ENCODE measurements around the gene CPPED1.

DNA sequence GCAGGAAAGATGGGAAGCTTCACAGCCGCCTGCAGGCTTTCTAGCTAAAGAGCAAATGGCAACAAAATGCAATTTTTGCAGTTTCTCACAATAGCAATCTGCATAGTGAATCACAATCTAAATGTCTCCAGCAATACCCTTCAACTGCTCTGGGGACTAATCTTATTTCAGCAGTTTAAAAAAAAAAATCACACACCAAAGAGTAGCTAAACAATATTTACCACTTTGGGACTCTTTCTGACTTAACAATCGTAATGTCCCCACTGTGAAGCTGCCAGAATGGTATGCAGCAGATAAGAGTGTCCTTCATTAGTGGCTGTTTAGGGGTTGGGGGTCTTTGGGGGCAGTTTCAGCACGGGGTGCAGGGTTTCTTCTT lies 9.8 kb downstream of the CPPED1 start:
- TF ChIP-seq, protein P1, sequence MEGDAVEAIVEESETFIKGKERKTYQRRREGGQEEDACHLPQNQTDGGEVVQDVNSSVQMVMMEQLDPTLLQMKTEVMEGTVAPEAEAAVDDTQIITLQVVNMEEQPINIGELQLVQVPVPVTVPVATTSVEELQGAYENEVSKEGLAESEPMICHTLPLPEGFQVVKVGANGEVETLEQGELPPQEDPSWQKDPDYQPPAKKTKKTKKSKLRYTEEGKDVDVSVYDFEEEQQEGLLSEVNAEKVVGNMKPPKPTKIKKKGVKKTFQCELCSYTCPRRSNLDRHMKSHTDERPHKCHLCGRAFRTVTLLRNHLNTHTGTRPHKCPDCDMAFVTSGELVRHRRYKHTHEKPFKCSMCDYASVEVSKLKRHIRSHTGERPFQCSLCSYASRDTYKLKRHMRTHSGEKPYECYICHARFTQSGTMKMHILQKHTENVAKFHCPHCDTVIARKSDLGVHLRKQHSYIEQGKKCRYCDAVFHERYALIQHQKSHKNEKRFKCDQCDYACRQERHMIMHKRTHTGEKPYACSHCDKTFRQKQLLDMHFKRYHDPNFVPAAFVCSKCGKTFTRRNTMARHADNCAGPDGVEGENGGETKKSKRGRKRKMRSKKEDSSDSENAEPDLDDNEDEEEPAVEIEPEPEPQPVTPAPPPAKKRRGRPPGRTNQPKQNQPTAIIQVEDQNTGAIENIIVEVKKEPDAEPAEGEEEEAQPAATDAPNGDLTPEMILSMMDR (IDR thresholded peaks at IDR 0.05; ENCODE audit: poor library complexity) = no peak
- TF ChIP-seq EZH2 (IDR thresholded peaks at IDR 0.05; ENCODE audit: borderline replicate concordance) (no peak), EZH2phosphoT487 (IDR thresholded peaks at IDR 0.05; ENCODE audit: low read depth, severe bottlenecking, unreplicated experiment) (no peak)

Measured in hepatocyte (in vitro differentiated cells).